Neuron (in vitro differentiated cells): ENCODE measurements around the gene SS18L1.

Experiments
- H2AFZ ChIP-seq: one replicate; pipeline ENCODE4 v1.6.1; 2013; ENCODE audit warnings: low read depth, mild to moderate bottlenecking, inconsistent platforms, low read length, moderate library complexity
- H3K27me3 ChIP-seq: one replicate; pipeline ENCODE4 v1.6.1; 2013; ENCODE audit warnings: low read length; ENCODE audit not compliant: insufficient read depth
- H3K36me3 ChIP-seq: one replicate; pipeline ENCODE4 v1.6.1; 2013; ENCODE audit warnings: low read length; ENCODE audit not compliant: insufficient read depth
- H3K4me1 ChIP-seq: one replicate; pipeline ENCODE4 v1.6.1; 2013; ENCODE audit warnings: low read length; ENCODE audit not compliant: insufficient read depth
- H3K4me3 ChIP-seq: 2 replicates; pipeline ENCODE4 v1.5.1; 2013; ENCODE audit warnings: mild to moderate bottlenecking, low read length, moderate library complexity
- H3K9me3 ChIP-seq: one replicate; pipeline ENCODE4 v1.6.1; 2013; ENCODE audit warnings: low read length

Gene SS18L1

GRCh38 chr20:62193079-62194025, 49.8 kb downstream of the SS18L1 start:
- H3K4me3 ChIP-seq = no peak overlapping the region
- H3K4me1 ChIP-seq = no peaks in the 10 kb centered on the region
- H3K27me3 ChIP-seq = no peaks in the 10 kb centered on the region
- H3K9me3 ChIP-seq = no peaks in the 10 kb centered on the region
- H2AFZ ChIP-seq = no peak overlapping the region
- peaks cover 19% of the 10 kb centered on the region for H3K36me3 ChIP-seq

- Histone ChIP-seq H3K36me3 (peaks cover 24% of the 10 kb centered on the region), H3K27me3 (no peaks in the 10 kb centered on the region), H3K9me3 (no peaks in the 10 kb centered on the region), H3K4me3 (no peak overlapping the region), H3K4me1 (no peaks in the 10 kb centered on the region), H2AFZ (no peak overlapping the region)
Measured at GRCh38 chr20:62195075-62195405, 51.5 kb downstream of the SS18L1 start.

GRCh38 chr20:62195736-62196135, 52.2 kb downstream of the SS18L1 start:
- Histone ChIP-seq H3K4me3 (no peak overlapping the region), H3K27me3 (no peaks in the 10 kb centered on the region), H2AFZ (no peak overlapping the region), H3K9me3 (no peaks in the 10 kb centered on the region), H3K36me3 (peaks cover 31% of the 10 kb centered on the region), H3K4me1 (no peaks in the 10 kb centered on the region)

- peaks cover 36% of the 10 kb centered on the region for H3K36me3 ChIP-seq
- no peaks in the 10 kb centered on the region for H3K27me3 ChIP-seq
- H3K4me1 ChIP-seq = no peaks in the 10 kb centered on the region
- no peak overlapping the region for H3K4me3 ChIP-seq
- no peak overlapping the region for H2AFZ ChIP-seq
- H3K9me3 ChIP-seq = no peaks in the 10 kb centered on the region
Measured at GRCh38 chr20:62196286-62196685, 52.7 kb downstream of the SS18L1 start.

- H3K36me3 ChIP-seq = peaks cover 45% of the 10 kb centered on the region
- H3K4me3 ChIP-seq = no peak overlapping the region
- no peaks in the 10 kb centered on the region for H3K27me3 ChIP-seq
- H3K9me3 ChIP-seq = no peaks in the 10 kb centered on the region
- H3K4me1 ChIP-seq = no peaks in the 10 kb centered on the region
- no peak overlapping the region for H2AFZ ChIP-seq
Measured at GRCh38 chr20:62197311-62197710, 53.7 kb downstream of the SS18L1 start.

GRCh38 chr20:62197801-62198200, 54.2 kb downstream of the SS18L1 start:
- no peak overlapping the region for H2AFZ ChIP-seq
- H3K36me3 ChIP-seq = peaks cover 45% of the 10 kb centered on the region
- H3K27me3 ChIP-seq = no peaks in the 10 kb centered on the region
- H3K4me3 ChIP-seq = no peak overlapping the region
- no peaks in the 10 kb centered on the region for H3K9me3 ChIP-seq
- no peaks in the 10 kb centered on the region for H3K4me1 ChIP-seq

GRCh38 chr20:62198496-62198895, 54.9 kb downstream of the SS18L1 start:
- H3K36me3 ChIP-seq = peaks cover 50% of the 10 kb centered on the region
- no peaks in the 10 kb centered on the region for H3K4me1 ChIP-seq
- H2AFZ ChIP-seq = no peak overlapping the region
- no peak overlapping the region for H3K4me3 ChIP-seq
- no peaks in the 10 kb centered on the region for H3K9me3 ChIP-seq
- no peaks in the 10 kb centered on the region for H3K27me3 ChIP-seq

GRCh38 chr20:62198931-62199330, 55.4 kb downstream of the SS18L1 start:
- Histone ChIP-seq H3K4me3 (no peak overlapping the region), H3K36me3 (peaks cover 52% of the 10 kb centered on the region), H3K27me3 (no peaks in the 10 kb centered on the region), H3K4me1 (no peaks in the 10 kb centered on the region), H3K9me3 (no peaks in the 10 kb centered on the region), H2AFZ (no peak overlapping the region)

- Histone ChIP-seq H3K4me1 (no peaks in the 10 kb centered on the region), H3K4me3 (no peak overlapping the region), H2AFZ (no peak overlapping the region), H3K9me3 (no peaks in the 10 kb centered on the region), H3K36me3 (peaks cover 48% of the 10 kb centered on the region), H3K27me3 (no peaks in the 10 kb centered on the region)
Measured at GRCh38 chr20:62200491-62201172, 57.1 kb downstream of the SS18L1 start.

- Histone ChIP-seq H2AFZ (no peak overlapping the region), H3K4me1 (no peaks in the 10 kb centered on the region), H3K4me3 (no peak overlapping the region), H3K36me3 (peaks cover 46% of the 10 kb centered on the region), H3K27me3 (no peaks in the 10 kb centered on the region), H3K9me3 (no peaks in the 10 kb centered on the region)
Measured at GRCh38 chr20:62201173-62202082, 57.9 kb downstream of the SS18L1 start.

GRCh38 chr20:62202083-62202395, 58.5 kb downstream of the SS18L1 start:
- no peaks in the 10 kb centered on the region for H3K9me3 ChIP-seq
- H3K36me3 ChIP-seq = peaks cover 46% of the 10 kb centered on the region
- H2AFZ ChIP-seq = no peak overlapping the region
- H3K4me3 ChIP-seq = no peak overlapping the region
- no peaks in the 10 kb centered on the region for H3K27me3 ChIP-seq
- no peaks in the 10 kb centered on the region for H3K4me1 ChIP-seq

- Histone ChIP-seq H3K4me1 (no peaks in the 10 kb centered on the region), H2AFZ (no peak overlapping the region), H3K4me3 (no peak overlapping the region), H3K9me3 (no peaks in the 10 kb centered on the region), H3K27me3 (no peaks in the 10 kb centered on the region), H3K36me3 (peaks cover 40% of the 10 kb centered on the region)
Measured at GRCh38 chr20:62202676-62203377, 59.3 kb downstream of the SS18L1 start.
